H1 (cell line): ENCODE measurements around the gene PRR30. TPM values are rescaled to one million over a fixed set of nuclear protein-coding genes. Genes with fewer than 3 reads are reported as not detected.

Experiments
- CTCF ChIA-PET: fragments of 300-600 bp; sonication (Branson Sonifier 250); formaldehyde crosslinking; loops from one replicate; lab custom pipeline; 2021; ENCODE audit not compliant: partially characterized antibody; lab: Charles Lee
- POLR2A ChIA-PET: fragments of 300-600 bp; sonication (Branson Sonifier 250); formaldehyde crosslinking; loops from one replicate; lab custom pipeline; 2021; ENCODE audit warnings: inconsistent platforms; ENCODE audit not compliant: partially characterized antibody; lab: Charles Lee
- DNase-seq, 2 experiments: peaks; one replicate each; pipeline versions ENCODE4 v3.0.0 to v3.0.0-alpha.2; 2010 to 2022; ENCODE audit warnings: low spot score in 2 of 2, low read depth in 1 of 2, mixed read lengths in 1 of 2
- FAIRE-seq: peaks from 2 replicates; lab custom pipeline; 2011; peaks lifted over from hg19 to GRCh38; lab: Jason Lieb, UNC
- H2AFZ ChIP-seq: 2 replicates; pipeline ENCODE4 v1.8.1; 2012; ENCODE audit warnings: low read length, inconsistent platforms
- H2AK5ac ChIP-seq: 2 replicates; pipeline ENCODE4 v1.6.1; 2013; ENCODE audit warnings: low read depth, low read length
- H2BK120ac ChIP-seq: replicated peaks from 2 replicates; pipeline ENCODE3; 2013; ENCODE audit warnings: low read depth, low read length, inconsistent platforms
- H2BK12ac ChIP-seq: 2 replicates; pipeline ENCODE4 v1.6.1; 2013; ENCODE audit warnings: low read depth, low read length
- H2BK15ac ChIP-seq: 2 replicates; pipeline ENCODE4 v1.6.1; 2013; ENCODE audit warnings: low read length
- H2BK20ac ChIP-seq: 2 replicates; pipeline ENCODE4 v1.6.1; 2013; ENCODE audit warnings: low read length
- H2BK5ac ChIP-seq: 2 replicates; pipeline ENCODE4 v1.6.1; 2013; ENCODE audit warnings: low read depth, low read length
- H3K14ac ChIP-seq: 2 replicates; pipeline ENCODE4 v1.6.1; 2013; ENCODE audit warnings: inconsistent platforms; ENCODE audit not compliant: insufficient read length
- H3K18ac ChIP-seq: 2 replicates; pipeline ENCODE4 v1.6.1; 2013; ENCODE audit warnings: low read length; ENCODE audit errors: extremely low read depth
- H3K23ac ChIP-seq: 2 replicates; pipeline ENCODE4 v1.6.1; 2013; ENCODE audit warnings: inconsistent platforms; ENCODE audit not compliant: insufficient read length
- H3K23me2 ChIP-seq: 2 replicates; pipeline ENCODE4 v1.6.1; 2013; ENCODE audit warnings: low read depth, low read length
- H3K27ac ChIP-seq: 2 replicates; pipeline ENCODE4 v1.6.1; 2011; ENCODE audit warnings: low read depth, low read length, inconsistent platforms
- H3K27me3 ChIP-seq, 4 experiments: replicated peaks in 1 of 4; 1 replicate in 1 of 4; 2 replicates in 3 of 4; pipeline versions ENCODE4 v1.6.1 to v1.8.1; 2011 to 2013; ENCODE audit warnings: low read length in 3 of 4, mild to moderate bottlenecking in 3 of 4, inconsistent platforms in 2 of 4, mixed read lengths in 2 of 4, moderate library complexity in 1 of 4; ENCODE audit not compliant: control insufficient read depth in 3 of 4, insufficient read depth in 3 of 4; ENCODE audit errors: extremely low read depth in 1 of 4
- H3K36me3 ChIP-seq, 4 experiments: 2 replicates each; pipeline versions ENCODE4 v1.6.1 to v1.8.1; 2011 to 2013; ENCODE audit warnings: mild to moderate bottlenecking in 4 of 4, low read length in 3 of 4, moderate library complexity in 2 of 4, control low read depth in 1 of 4, inconsistent platforms in 1 of 4; ENCODE audit not compliant: insufficient read depth in 4 of 4, control insufficient read depth in 2 of 4
- H3K4ac ChIP-seq: replicated peaks from 2 replicates; pipeline ENCODE3; 2013; ENCODE audit warnings: low read length, low read depth, mixed read lengths, inconsistent platforms; ENCODE audit not compliant: insufficient read length
- H3K4me1 ChIP-seq, 4 experiments: replicated peaks in 1 of 4; 1 replicate in 1 of 4; 2 replicates in 3 of 4; pipeline versions ENCODE4 v1.6.1 to v1.8.1; 2011 to 2013; ENCODE audit warnings: low read length in 3 of 4, inconsistent platforms in 2 of 4, mixed read lengths in 1 of 4; ENCODE audit not compliant: insufficient read depth in 4 of 4, control insufficient read depth in 3 of 4
- H3K4me2 ChIP-seq, 2 experiments: 2 replicates each; pipeline versions ENCODE4 v1.6.1 to v1.8.1; 2011 to 2013; ENCODE audit warnings: low read depth in 2 of 2, low read length in 2 of 2, control low read depth in 1 of 2, inconsistent platforms in 1 of 2, mild to moderate bottlenecking in 1 of 2; ENCODE audit not compliant: insufficient read depth in 1 of 2
- H3K4me3 ChIP-seq, 4 experiments: fragments of 200-600, 300-600 bp in 1 of 4; sonication (generic), shearing (Covaris generic), sonication (Bioruptor Twin) in 1 of 4; 2 replicates each; pipeline versions ENCODE4 v1.5.1 to v1.8.1; 2011 to 2016; ENCODE audit warnings: low read length in 4 of 4, low read depth in 3 of 4, control low read depth in 2 of 4, inconsistent platforms in 2 of 4, mild to moderate bottlenecking in 2 of 4, mixed read lengths in 1 of 4, moderate library complexity in 1 of 4; ENCODE audit not compliant: insufficient read depth in 2 of 4; ENCODE audit errors: extremely low read depth in 1 of 4
- H3K56ac ChIP-seq: replicated peaks from 2 replicates; pipeline ENCODE3; 2013; ENCODE audit warnings: low read depth, mild to moderate bottlenecking, mixed read lengths, low read length, inconsistent platforms; ENCODE audit not compliant: insufficient read length
- H3K79me1 ChIP-seq: 2 replicates; pipeline ENCODE4 v1.6.1; 2013; ENCODE audit warnings: low read depth, low read length, control low read depth
- H3K79me2 ChIP-seq, 2 experiments: 2 replicates each; pipeline versions ENCODE4 v1.6.1 to v1.8.1; 2012 to 2013; ENCODE audit warnings: low read length in 2 of 2, mild to moderate bottlenecking in 2 of 2, inconsistent platforms in 1 of 2; ENCODE audit not compliant: insufficient read depth in 2 of 2, control insufficient read depth in 1 of 2
- H3K9ac ChIP-seq, 4 experiments: replicated peaks in 1 of 4; 1 replicate in 1 of 4; 2 replicates in 3 of 4; pipeline versions ENCODE4 v1.6.1 to v1.8.1; 2011 to 2013; ENCODE audit warnings: low read depth in 3 of 4, low read length in 3 of 4, control low read depth in 2 of 4, mild to moderate bottlenecking in 2 of 4, moderate library complexity in 2 of 4, inconsistent platforms in 1 of 4; ENCODE audit errors: extremely low read depth in 1 of 4
- H3K9me3 ChIP-seq, 2 experiments: 2 replicates each; pipeline versions ENCODE4 v1.6.1 to v1.8.1; 2012 to 2013; ENCODE audit warnings: mild to moderate bottlenecking in 2 of 2, moderate library complexity in 2 of 2, control low read depth in 1 of 2, inconsistent platforms in 1 of 2, low read depth in 1 of 2, low read length in 1 of 2, mixed read lengths in 1 of 2; ENCODE audit not compliant: insufficient read depth in 2 of 2
- H4K20me1 ChIP-seq, 2 experiments: replicated peaks in 1 of 2; 2 replicates each; pipeline versions ENCODE3 to v1.8.1; 2011 to 2013; ENCODE audit warnings: inconsistent platforms in 2 of 2, low read length in 2 of 2, mild to moderate bottlenecking in 1 of 2; ENCODE audit not compliant: insufficient read depth in 2 of 2, control insufficient read depth in 1 of 2
- H4K5ac ChIP-seq: 2 replicates; pipeline ENCODE4 v1.6.1; 2013; ENCODE audit warnings: low read length, low read depth, mixed read lengths, inconsistent platforms; ENCODE audit not compliant: insufficient read length
- H4K8ac ChIP-seq: 2 replicates; pipeline ENCODE4 v1.8.0; 2013; ENCODE audit warnings: mild to moderate bottlenecking, moderate library complexity, low read length, inconsistent platforms; ENCODE audit not compliant: insufficient read depth; ENCODE audit errors: extremely low read depth
- H4K91ac ChIP-seq: replicated peaks from 2 replicates; pipeline ENCODE3; 2013; ENCODE audit warnings: low read length, mixed read lengths, inconsistent platforms; ENCODE audit not compliant: insufficient read length
- ASH2L ChIP-seq: fragments of 200-600, 300-600 bp; sonication (generic); IDR thresholded peaks from one replicate; pipeline ENCODE4 v1.7.1; 2017; ENCODE audit warnings: low read length
- CHD2 ChIP-seq: IDR thresholded peaks from 2 replicates; pipeline ENCODE4 v1.6.1; 2012; ENCODE audit warnings: low read length, improper control_type of control experiment
- EP300 ChIP-seq, 2 experiments: IDR thresholded peaks; 1 replicate in 1 of 2; 2 replicates in 1 of 2; pipeline ENCODE4 v1.6.1; 2011 to 2012; ENCODE audit warnings: low read depth in 2 of 2, low read length in 2 of 2, mild to moderate bottlenecking in 2 of 2, borderline replicate concordance in 1 of 2, inconsistent platforms in 1 of 2, moderate library complexity in 1 of 2
- WGBS, 2 experiments: shearing (Covaris generic) in 1 of 2; methylation state at CpG; one replicate each; pipeline versions ENCODE4 v1.1.6 to v1.1.7; 2013 to 2015; ENCODE audit warnings: low lambda C conversion rate in 2 of 2, mixed read lengths in 2 of 2, inconsistent platforms in 1 of 2, low coverage in 1 of 2, missing lambda C conversion rate in 1 of 2; ENCODE audit not compliant: insufficient replicate concordance in 2 of 2, insufficient coverage in 1 of 2, insufficient read length in 1 of 2; ENCODE audit errors: extremely low coverage in 1 of 2, missing lambda C conversion rate in 1 of 2; 5-methylcytosine and 5-hydroxymethylcytosine counted together
- polyA plus RNA-seq, 7 experiments: library from polyadenylated mRNA; depleted of rRNA in 3 of 7; stranded (reverse) in 5 of 7; unstranded in 2 of 7; fragments of >200 nt in 5 of 7; fragments of 200-250 nt in 2 of 7; gene quantifications; 1 replicate in 5 of 7; 2 replicates in 1 of 7; 4 replicates in 1 of 7; pipeline versions ENCODE4 v1.2.1 to v1.2.3, GENCODE V29; 2011 to 2013; ENCODE audit warnings: missing spikeins in 2 of 7, mixed read lengths in 2 of 7
- total RNA-seq: library from RNA; stranded (reverse); fragmentation: NEBNext Ultra II Directional; extraction: Animal tissue kit (Norgen Biotek cat#: 25700); gene quantifications from 2 replicates; pipeline ENCODE4 v1.2.1, GENCODE V29; 2021

The PRR30 gene
- total and polyA plus RNA-seq, 2 of the 8 experiments (the other 6 are each of a cell fraction or from before 2014, with no cell fraction given), result not detected

DNA sequence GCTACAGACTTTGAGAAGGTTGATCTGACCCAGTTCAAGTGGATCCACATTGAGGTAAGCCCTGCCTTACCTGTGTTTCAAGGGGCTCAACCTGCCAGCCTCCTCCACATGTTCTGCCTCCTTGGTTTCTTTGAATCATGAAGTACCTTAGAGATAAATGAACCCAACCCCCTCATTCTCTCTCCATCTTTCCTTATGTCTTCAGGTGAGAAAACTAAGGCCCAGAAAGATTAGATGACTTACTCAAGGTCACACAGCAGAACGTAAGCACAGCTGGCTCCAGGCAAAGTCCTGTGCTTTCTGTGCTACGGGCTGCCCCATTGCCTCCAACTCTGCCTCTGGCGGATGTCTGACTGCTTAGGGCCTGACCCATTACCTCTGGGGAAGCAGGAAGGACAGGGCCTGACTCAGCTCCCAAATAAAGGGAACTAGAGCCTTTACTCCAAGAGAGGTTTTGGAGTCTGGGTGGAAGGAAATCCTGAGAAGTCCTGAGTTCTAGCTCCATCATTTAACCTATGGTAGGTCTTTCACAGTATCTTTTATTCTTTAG, 42.4 kb downstream of the PRR30 start:
- H2AK5ac ChIP-seq, result no peak overlapping the region
- H3K4me2 ChIP-seq, result no peak overlapping the region; a peak in 1 of 4 replicates
- H3K79me1 ChIP-seq, result no peaks in the 10 kb centered on the region; the same call in 1 of the 2 replicates
- H3K4me1 ChIP-seq, result peaks cover 0 to 2% (median under 1%) of the 10 kb centered on the region in 4 experiments; a peak in 2 of 7 replicates
- H3K14ac ChIP-seq, result no peak overlapping the region
- H3K4me3 ChIP-seq, result no peak overlapping the region
- H2AFZ ChIP-seq, result no peak overlapping the region
- ChIA-PET CTCF (interaction anchor here (0.7 to 12.7 kb wide), 20 partner anchors 8 to 206 kb away, joined by 3 to 120 read pairs (median 6); partner anchors contain the start of genes KHK, PREB, SLC30A3 and TMEM214), POLR2A (interaction anchor here (0.8 to 3.4 kb wide), 10 partner anchors 10 to 137 kb away, joined by 3 to 10 read pairs (median 4); partner anchors contain the start of genes ABHD1, ATRAID, KHK and PREB)
- no peaks in the 10 kb centered on the region for H3K9me3 ChIP-seq
- H3K27me3 ChIP-seq, result no peaks in the 10 kb centered on the region
- H3K9ac ChIP-seq, result no peak overlapping the region
- H2BK15ac ChIP-seq, result peak overlapping the region; percentile 13; the same call in 1 of the 2 replicates
- 0 out of 2 replicates have a peak overlapping the region, but pooled peaks have one; percentile 14 for H2BK12ac ChIP-seq
- peak; percentile 10 for TF ChIP-seq ASH2L
- no peak for TF ChIP-seq EP300 (IDR thresholded peaks at IDR 0.05; ENCODE audit: borderline replicate concordance in 1 of 2, low read depth in 2 of 2, low read length in 2 of 2)
- no peak for TF ChIP-seq CHD2
- H4K91ac ChIP-seq, result no peak overlapping the region
- DNase-seq (no peak), FAIRE-seq (no peak)
- H4K8ac ChIP-seq, result no peak overlapping the region
- WGBS, 2 experiments, result 83% methylated on average over 3 of the region's 3 CpGs; no CpG with 5 or more reads in 1 of the 2 experiments
- no peak overlapping the region for H3K56ac ChIP-seq
- no peaks in the 10 kb centered on the region for H3K79me2 ChIP-seq
- H2BK5ac ChIP-seq, result no peak overlapping the region
- no peak overlapping the region for H2BK20ac ChIP-seq
- no peak overlapping the region for H4K5ac ChIP-seq
- no peak overlapping the region for H3K27ac ChIP-seq
- H3K23ac ChIP-seq, result no peak overlapping the region
- peaks cover 0 to 6% of the 10 kb centered on the region in 2 experiments for H4K20me1 ChIP-seq
- no peaks in the 10 kb centered on the region for H3K23me2 ChIP-seq
- no peak overlapping the region for H3K18ac ChIP-seq
- H3K36me3 ChIP-seq, result no peaks in the 10 kb centered on the region
- no peak overlapping the region for H3K4ac ChIP-seq
- no peak overlapping the region for H2BK120ac ChIP-seq
